ENCODE measurements around the gene CREB3L1.
"Not testable (repeated sequence)": the region's sequence is repeated elsewhere in the genome, so short reads cannot be mapped to it uniquely, and the experiment has no call there.

The CREB3L1 gene

GRCh38 chr11:46296528-46297448, 19.3 kb downstream of the CREB3L1 start:
- DNase-seq (ENCODE audit: low spot score), result no peak

GRCh38 chr11:46298699-46299433, 21.4 kb downstream of the CREB3L1 start:
- no peak for DNase-seq (ENCODE audit: low spot score)

GRCh38 chr11:46299451-46299961, 22.0 kb downstream of the CREB3L1 start:
- no peak for DNase-seq (ENCODE audit: low spot score)

- DNase-seq (ENCODE audit: low spot score), result no peak
Observed at GRCh38 chr11:46300270-46300669, 22.8 kb downstream of the CREB3L1 start.

DNA sequence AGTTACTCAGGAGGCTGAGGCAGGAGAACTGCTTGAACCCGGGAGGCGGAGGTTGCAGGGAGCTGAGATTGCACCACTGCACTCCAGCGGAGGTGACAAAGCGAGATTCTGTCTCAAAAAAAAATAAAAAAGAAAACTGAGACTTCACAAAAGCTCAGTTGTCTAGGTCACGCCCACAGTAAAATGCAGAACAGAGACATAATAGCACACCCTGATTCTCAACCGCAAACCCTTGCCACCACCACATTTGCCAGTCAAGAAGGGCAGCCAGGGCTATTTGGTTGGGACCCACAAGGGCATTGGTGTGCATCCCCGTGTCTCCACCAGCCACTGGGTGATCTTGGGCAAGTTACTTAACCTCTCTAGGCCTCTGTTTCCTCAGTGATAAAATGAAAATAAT, 25.4 kb downstream of the CREB3L1 start:
- no peak for DNase-seq (ENCODE audit: low spot score)

DNA sequence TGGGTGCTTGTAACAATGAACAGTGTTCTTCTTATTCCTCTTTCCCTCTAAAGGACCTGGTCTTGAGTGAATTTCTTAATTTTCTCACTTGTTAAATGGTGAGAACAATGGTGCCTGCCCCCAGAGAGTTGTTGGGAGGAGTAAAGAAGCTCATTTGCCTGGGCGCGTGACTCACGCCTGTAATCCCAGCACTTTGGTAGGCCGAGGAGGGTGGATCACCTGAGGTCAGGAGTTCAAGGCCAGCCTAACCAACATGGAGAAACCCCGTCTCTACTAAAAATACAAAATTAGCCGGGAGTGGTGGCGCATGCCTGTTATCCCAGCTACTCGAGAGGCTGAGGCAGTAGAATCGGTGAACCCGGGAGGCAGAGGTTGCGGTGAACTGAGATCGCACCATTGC, 26.6 kb downstream of the CREB3L1 start:
- DNase-seq (ENCODE audit: low spot score), result not testable (repeated sequence)

- no peak for DNase-seq (ENCODE audit: low spot score)
Observed at GRCh38 chr11:46304605-46305179, 27.2 kb downstream of the CREB3L1 start.

- no peak for DNase-seq (ENCODE audit: low spot score)
Observed at GRCh38 chr11:46305295-46305694, 27.8 kb downstream of the CREB3L1 start.

- DNase-seq (ENCODE audit: low spot score), result no peak
Observed at GRCh38 chr11:46306296-46306853, 28.9 kb downstream of the CREB3L1 start.

DNA sequence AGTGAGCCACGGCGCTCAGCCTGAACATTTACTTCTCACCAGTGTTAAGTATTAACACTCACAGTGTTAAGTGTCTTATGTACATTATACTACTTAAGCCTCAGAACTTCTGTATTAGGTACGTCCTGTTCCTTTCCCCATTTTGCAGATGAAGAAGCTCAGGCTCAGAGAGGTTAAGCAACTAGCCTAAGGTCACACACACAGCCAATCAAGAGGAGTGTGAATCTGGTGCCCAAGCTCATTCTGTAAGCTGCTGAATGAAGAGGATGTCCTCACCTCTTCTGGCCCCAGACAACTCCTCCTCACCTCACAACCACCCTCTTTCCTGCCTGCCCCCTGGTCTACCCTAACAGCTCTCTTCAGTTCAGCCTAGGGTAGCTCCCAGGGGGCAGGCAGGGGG, 29.9 kb downstream of the CREB3L1 start:
- DNase-seq (ENCODE audit: low spot score), result no peak

- DNase-seq (ENCODE audit: low spot score), result no peak
Observed at GRCh38 chr11:46307785-46308341, 30.4 kb downstream of the CREB3L1 start.

- peak; percentile 46 for DNase-seq (ENCODE audit: low spot score)
Observed at GRCh38 chr11:46308631-46309419, 31.4 kb downstream of the CREB3L1 start.

DNA sequence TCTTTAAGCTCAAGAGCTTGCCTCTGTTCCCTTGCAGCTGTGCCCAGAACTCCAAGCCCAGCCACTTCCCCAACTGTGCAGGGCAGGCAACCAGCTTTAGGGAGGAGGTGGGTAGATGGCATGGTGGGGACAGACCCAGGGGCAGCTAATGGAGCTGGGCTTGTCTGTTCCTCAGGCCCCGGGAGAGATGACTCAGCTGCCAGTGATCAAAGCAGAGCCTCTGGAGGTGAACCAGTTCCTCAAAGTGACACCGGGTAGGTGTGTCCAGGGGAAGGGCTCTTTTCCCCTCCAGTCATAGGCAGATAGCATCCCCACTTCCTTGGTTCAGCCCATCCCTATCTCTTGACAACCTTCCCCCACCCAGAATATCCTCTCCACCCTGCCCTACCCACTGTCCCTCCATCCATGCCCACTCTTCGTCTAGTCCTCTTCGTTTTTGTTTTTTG, 32.4 kb downstream of the CREB3L1 start:
- DNase-seq (ENCODE audit: low spot score), result no peak

DNA sequence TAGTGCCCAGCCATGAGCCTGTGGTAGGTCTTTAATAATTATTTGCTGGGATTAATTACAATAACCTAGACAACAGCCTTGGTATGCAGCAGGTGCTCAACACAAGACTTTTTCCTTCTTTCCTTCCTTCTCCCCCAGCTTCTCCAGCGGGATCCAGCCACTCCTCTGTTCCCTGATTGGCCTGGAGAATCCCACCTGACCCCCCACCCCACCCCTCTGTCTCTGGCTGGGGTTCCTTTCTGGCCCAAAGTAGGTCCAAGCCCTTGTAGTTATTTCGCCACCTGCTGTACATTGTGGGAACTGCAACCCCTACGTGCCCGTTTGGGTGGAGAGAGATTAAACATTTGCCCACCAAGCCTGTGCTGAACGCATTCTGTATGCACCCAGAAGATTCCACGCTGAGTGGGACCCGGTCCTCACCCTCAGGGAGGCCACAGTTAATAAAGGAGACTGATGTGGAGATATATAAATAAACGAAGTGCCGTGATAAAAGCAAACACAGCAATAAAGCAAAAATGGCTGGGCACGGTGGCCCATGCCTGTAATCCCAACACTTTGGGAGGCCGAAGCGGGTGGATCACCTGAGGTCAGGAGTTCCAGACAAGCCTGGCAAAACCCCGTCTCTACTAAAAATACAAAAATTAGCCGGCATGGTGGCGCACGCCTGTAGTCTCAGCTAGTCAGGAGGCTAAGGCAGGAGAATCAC, 37.7 kb downstream of the CREB3L1 start:
- DNase-seq (ENCODE audit: low spot score), result no peak

DNA sequence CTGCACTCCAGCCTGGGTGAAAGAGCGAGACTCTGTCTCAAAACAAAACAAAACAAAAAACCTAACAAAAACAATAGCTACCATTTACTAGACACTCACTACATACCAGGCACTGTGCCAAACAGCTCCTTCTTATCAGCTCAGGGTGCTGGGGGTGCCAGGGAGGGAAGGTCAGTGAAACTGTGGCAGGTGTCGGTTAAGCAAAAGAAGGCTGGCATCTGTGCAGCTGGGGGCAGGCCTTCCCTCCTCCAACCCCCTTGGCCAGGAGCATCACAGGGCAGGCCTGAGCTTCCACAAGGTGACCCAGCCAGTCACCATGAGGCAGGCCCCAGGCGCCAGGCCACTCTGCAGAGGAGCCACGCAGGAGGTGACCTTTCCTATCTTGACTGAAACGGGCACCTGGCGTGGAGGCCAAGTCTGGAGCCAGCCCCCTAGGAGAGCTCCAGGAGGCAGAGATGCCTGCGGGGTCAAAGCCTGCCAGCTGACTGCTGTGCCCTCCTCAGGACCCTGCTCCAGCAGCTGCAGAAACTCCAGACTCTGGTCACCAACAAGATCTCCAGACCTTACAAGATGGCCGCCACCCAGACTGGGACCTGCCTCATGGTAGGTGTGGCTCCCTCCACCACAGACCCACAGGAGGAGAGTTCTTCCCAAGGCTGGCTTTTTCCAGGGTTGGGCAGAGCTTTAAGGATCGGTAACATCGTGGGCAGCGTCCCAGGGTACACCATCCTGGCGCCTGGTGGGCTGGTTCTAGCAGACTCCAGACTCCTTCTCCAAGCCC, 38.5 kb downstream of the CREB3L1 start:
- no peak for DNase-seq (ENCODE audit: low spot score)

DNA sequence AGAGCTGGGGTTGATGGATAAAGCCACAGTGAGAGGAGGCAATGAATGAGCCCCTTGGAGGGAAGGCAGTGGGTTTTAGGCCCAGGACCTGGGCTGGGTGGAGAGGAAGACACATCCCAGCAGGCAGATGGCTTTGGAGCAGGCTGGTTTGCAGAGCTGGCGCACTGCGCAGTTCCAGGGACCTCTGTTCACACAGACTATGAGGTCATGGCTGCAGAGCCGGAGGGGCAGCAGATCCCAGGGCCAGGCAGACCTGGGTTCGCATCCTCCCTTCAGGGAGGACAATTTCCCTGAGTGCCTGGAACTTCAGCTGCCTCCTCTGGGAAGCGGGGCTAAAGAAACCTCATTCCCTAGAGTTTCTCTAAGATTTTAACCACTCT, 41.6 kb downstream of the CREB3L1 start:
- DNase-seq (ENCODE audit: low spot score), result no peak

DNA sequence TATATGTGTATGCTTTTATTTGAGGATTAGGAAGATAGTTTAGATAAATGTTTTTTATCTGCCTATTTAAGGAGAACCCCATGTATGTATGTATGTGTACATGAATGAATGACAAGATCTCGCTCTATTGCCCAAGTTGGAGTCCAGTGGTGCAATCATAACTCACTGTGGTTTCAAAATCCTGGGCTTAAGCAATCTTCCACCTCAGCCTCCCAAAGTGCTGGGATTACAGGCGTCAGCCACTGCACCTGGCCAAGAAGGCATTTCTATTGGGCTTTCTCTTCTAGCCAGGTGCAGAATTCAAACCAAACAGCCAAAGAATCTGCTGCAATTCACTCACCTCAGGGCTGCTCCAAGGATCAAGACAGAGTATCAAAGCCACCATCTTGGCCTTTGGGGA, 44.3 kb downstream of the CREB3L1 start:
- no peak for DNase-seq (ENCODE audit: low spot score)

- DNase-seq (ENCODE audit: low spot score), result no peak
Observed at GRCh38 chr11:46322759-46323158, 45.3 kb downstream of the CREB3L1 start.

- no peak for DNase-seq (ENCODE audit: low spot score)
Observed at GRCh38 chr11:46326813-46327416, 49.5 kb downstream of the CREB3L1 start.

Data from pons (tissue), 1 donor.